Ectodermal cell (in vitro differentiated cells): ENCODE data around the gene NSMCE4A.
A peak's percentile ranks its signal among the peaks of the same experiment; 100 is the strongest.
"Not testable (repeated sequence)": the region's sequence is repeated elsewhere in the genome, so short reads cannot be mapped to it uniquely, and the experiment has no call there.

Source experiments
- H3K27ac ChIP-seq: 2 replicates; pipeline ENCODE4 v1.7.0; 2013; ENCODE audit warnings: mild to moderate bottlenecking, low read depth, low read length; ENCODE audit not compliant: insufficient read depth, poor library complexity, severe bottlenecking
- H3K27me3 ChIP-seq: 2 replicates; pipeline ENCODE4 v1.7.0; 2013; ENCODE audit warnings: mild to moderate bottlenecking, low read length; ENCODE audit not compliant: insufficient read depth, control insufficient read depth, poor library complexity, severe bottlenecking
- H3K36me3 ChIP-seq: one replicate; pipeline ENCODE4 v1.7.0; 2013; ENCODE audit warnings: low read length; ENCODE audit not compliant: control insufficient read depth, insufficient read depth
- H3K4me1 ChIP-seq: one replicate; pipeline ENCODE4 v1.7.0; 2013; ENCODE audit warnings: low read length; ENCODE audit not compliant: control insufficient read depth, insufficient read depth
- H3K4me3 ChIP-seq: 2 replicates; pipeline ENCODE4 v1.7.0; 2013; ENCODE audit warnings: low read depth, low read length, control low read depth; ENCODE audit not compliant: insufficient read depth
- H3K9me3 ChIP-seq: 2 replicates; pipeline ENCODE4 v1.7.0; 2013; ENCODE audit warnings: mild to moderate bottlenecking, low read length, moderate library complexity; ENCODE audit not compliant: control insufficient read depth
- WGBS, 2 experiments: methylation state at CpG; one replicate each; pipeline ENCODE4 v1.1.7; 2013; ENCODE audit warnings: missing lambda C conversion rate in 2 of 2; 5-methylcytosine and 5-hydroxymethylcytosine counted together

NSMCE4A gene

GRCh38 chr10:121926671-121927317 lies 48.2 kb downstream of the NSMCE4A start:
- H3K36me3 ChIP-seq = no peaks in the 10 kb centered on the region
- peak overlapping the region; percentile 66 for H3K4me3 ChIP-seq
- H3K4me1 ChIP-seq = peaks cover 12% of the 10 kb centered on the region
- H3K27ac ChIP-seq = no peak overlapping the region
- WGBS, 2 experiments = 10% methylated on average over 18 to 19 of the region's 20 CpGs
- no peaks in the 10 kb centered on the region for H3K9me3 ChIP-seq
- H3K27me3 ChIP-seq = no peaks in the 10 kb centered on the region

DNA sequence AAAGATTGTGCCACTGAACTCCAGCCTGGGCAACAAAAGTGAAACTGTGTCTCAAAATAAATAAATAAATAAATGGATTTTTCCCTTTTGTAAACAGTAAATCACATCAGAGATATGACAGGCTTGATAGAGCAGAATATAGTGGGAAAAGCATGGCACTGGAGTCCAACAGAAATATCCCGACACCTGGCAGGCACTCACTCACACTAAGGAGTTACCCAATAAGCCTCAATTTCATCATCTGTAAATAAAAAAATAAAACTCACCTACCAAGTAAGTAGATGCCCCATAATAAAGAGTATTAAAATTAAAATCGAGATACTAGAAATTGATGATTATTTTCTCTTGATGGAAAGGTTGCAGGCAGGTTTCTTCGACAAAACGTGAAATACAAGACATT lies 48.9 kb downstream of the NSMCE4A start:
- H3K27ac ChIP-seq = no peak overlapping the region
- H3K4me1 ChIP-seq = peaks cover 15% of the 10 kb centered on the region
- WGBS, 2 experiments = 91 to 96% methylated on average over 1 to 3 of the region's 4 CpGs
- H3K36me3 ChIP-seq = no peaks in the 10 kb centered on the region
- no peaks in the 10 kb centered on the region for H3K9me3 ChIP-seq
- peak overlapping the region; percentile 66 for H3K4me3 ChIP-seq
- no peaks in the 10 kb centered on the region for H3K27me3 ChIP-seq

- Histone ChIP-seq H3K27ac (peak overlapping the region; percentile 83), H3K4me3 (no peak overlapping the region), H3K9me3 (no peaks in the 10 kb centered on the region), H3K4me1 (peaks cover 12% of the 10 kb centered on the region), H3K27me3 (no peaks in the 10 kb centered on the region), H3K36me3 (peaks cover 14% of the 10 kb centered on the region)
- 68 to 69% methylated on average over 10 of the region's 10 CpGs for WGBS, 2 experiments
These were observed 53.6 kb downstream of the NSMCE4A start for GRCh38 chr10:121921238-121921931.

DNA sequence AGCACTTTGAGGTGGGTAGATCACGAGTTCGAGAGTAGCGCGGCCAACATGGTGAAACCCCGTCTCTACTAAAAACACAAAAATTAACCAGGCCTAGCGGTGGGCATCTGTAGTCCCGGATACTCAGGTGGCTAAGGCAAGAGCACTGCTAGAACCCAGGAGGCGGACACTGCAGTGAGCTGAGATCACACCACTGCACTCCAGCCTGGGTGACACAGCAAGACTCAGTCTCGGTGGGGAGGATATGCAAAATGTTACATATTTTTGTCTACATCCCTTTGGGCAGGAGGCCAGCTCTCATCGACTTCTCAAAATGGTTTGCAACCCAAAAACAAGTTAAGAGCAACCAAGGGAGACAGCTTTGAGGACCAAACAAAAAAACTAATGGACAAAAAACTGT lies 55.4 kb downstream of the NSMCE4A start:
- H3K36me3 ChIP-seq = peaks cover 16% of the 10 kb centered on the region
- H3K27ac ChIP-seq = no peak overlapping the region
- 93% methylated on average over 10 of the region's 10 CpGs for WGBS, 2 experiments
- no peak overlapping the region for H3K4me3 ChIP-seq
- H3K9me3 ChIP-seq = no peaks in the 10 kb centered on the region
- peaks cover 10% of the 10 kb centered on the region for H3K4me1 ChIP-seq
- no peaks in the 10 kb centered on the region for H3K27me3 ChIP-seq

GRCh38 chr10:121918800-121919199 lies 56.2 kb downstream of the NSMCE4A start:
- Histone ChIP-seq H3K36me3 (peaks cover 19% of the 10 kb centered on the region), H3K4me1 (peaks cover 10% of the 10 kb centered on the region)
- not testable (repeated sequence) for H3K27me3 ChIP-seq, H3K4me3 ChIP-seq, H3K9me3 ChIP-seq, H3K27ac ChIP-seq
- WGBS, 2 experiments = 94 to 96% methylated on average over 7 of the region's 7 CpGs

DNA sequence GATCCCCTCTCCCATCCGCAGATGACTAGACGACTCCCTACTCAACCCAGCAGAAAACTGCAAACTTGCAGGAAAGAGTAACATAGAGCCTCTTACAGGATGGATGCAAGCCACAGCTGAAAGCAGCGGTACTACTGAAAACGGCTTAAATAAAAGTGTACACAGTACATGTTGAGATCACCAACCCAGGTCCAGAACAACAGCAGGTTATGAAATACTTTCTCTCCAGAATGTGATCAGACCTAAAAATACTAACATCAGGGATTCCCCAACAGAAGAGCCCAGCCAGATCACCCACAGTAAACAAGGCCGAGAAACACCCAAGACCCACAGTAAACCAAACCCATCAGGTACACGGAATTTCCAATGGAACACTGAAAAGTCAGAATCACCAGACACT lies 60.4 kb downstream of the NSMCE4A start:
- no peaks in the 10 kb centered on the region for H3K9me3 ChIP-seq
- H3K36me3 ChIP-seq = peaks cover 32% of the 10 kb centered on the region
- H3K4me3 ChIP-seq = no peak overlapping the region
- no peaks in the 10 kb centered on the region for H3K27me3 ChIP-seq
- H3K4me1 ChIP-seq = no peaks in the 10 kb centered on the region
- no peak overlapping the region for H3K27ac ChIP-seq
- 96 to 97% methylated on average over 6 of the region's 6 CpGs for WGBS, 2 experiments

DNA sequence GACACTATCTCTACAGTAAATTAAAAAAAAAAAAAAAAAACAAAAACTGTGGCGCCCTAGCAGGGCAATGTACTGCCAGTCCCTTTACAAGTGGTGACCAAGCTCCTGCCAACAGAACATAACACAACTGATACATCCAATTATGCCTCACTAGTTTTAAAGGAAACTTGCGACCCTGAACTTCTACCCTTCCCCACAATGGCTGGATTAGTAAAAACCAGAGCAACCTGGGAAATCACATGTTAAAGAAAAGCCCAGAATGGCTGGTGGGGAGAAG lies 63.7 kb downstream of the NSMCE4A start:
- Histone ChIP-seq H3K4me3 (no peak overlapping the region), H3K27ac (no peak overlapping the region), H3K36me3 (peaks cover 32% of the 10 kb centered on the region), H3K27me3 (no peaks in the 10 kb centered on the region), H3K4me1 (no peaks in the 10 kb centered on the region), H3K9me3 (no peaks in the 10 kb centered on the region)
- 89 to 97% methylated on average over 2 of the region's 2 CpGs for WGBS, 2 experiments

- H3K9me3 ChIP-seq = no peaks in the 10 kb centered on the region
- H3K27me3 ChIP-seq = no peaks in the 10 kb centered on the region
- peaks cover 30% of the 10 kb centered on the region for H3K36me3 ChIP-seq
- H3K4me1 ChIP-seq = no peaks in the 10 kb centered on the region
- no peak overlapping the region for H3K4me3 ChIP-seq
- no peak overlapping the region for H3K27ac ChIP-seq
- 90 to 91% methylated on average over 5 of the region's 5 CpGs for WGBS, 2 experiments
These were observed 64.2 kb downstream of the NSMCE4A start for GRCh38 chr10:121910673-121911420.
